DOHH2 (cell line): Measurements from ENCODE around the gene KCTD5.

ENCODE experiments used
- CTCF ChIP-seq: fragments of 200-600 bp; sonication (generic); IDR thresholded peaks from one replicate; pipeline ENCODE4 v1.5.1; 2014; ENCODE audit warnings: antibody characterized with exemption, mild to moderate bottlenecking, low read depth, low read length; ENCODE audit not compliant: poor library complexity, severe bottlenecking
- EZH2phosphoT487 ChIP-seq: fragments of 200-600 bp; sonication (generic); IDR thresholded peaks from 2 replicates; pipeline ENCODE4 v1.6.1; 2017; ENCODE audit warnings: borderline replicate concordance, mild to moderate bottlenecking, antibody characterized with exemption, low read length, moderate library complexity, mixed read lengths

GRCh38 chr16:2743007-2743810 is 60.9 kb downstream of the KCTD5 start:
- TF ChIP-seq CTCF, result no peak
- no peak for TF ChIP-seq EZH2phosphoT487
